GM10847 (cell line): ENCODE data around the gene SLCO2A1.

Experiments
- POLR2A ChIP-seq: IDR thresholded peaks from 2 replicates; pipeline ENCODE4 v1.6.1; 2011; ENCODE audit not compliant: insufficient read length; ENCODE audit errors: extremely low read depth

Gene SLCO2A1

GRCh38 chr3:133917144-133917543 is 112.6 kb downstream of the SLCO2A1 start:
- no peak for TF ChIP-seq POLR2A

GRCh38 chr3:133915685-133916658 is 113.8 kb downstream of the SLCO2A1 start:
- TF ChIP-seq POLR2A = no peak

GRCh38 chr3:133914839-133915600 is 114.7 kb downstream of the SLCO2A1 start:
- TF ChIP-seq POLR2A = no peak

GRCh38 chr3:133910422-133910821 is 119.3 kb downstream of the SLCO2A1 start:
- TF ChIP-seq POLR2A = no peak

GRCh38 chr3:133905376-133905775 is 124.3 kb downstream of the SLCO2A1 start:
- no peak for TF ChIP-seq POLR2A

- no peak for TF ChIP-seq POLR2A
Measured at GRCh38 chr3:133901847-133902246, 127.9 kb downstream of the SLCO2A1 start.

- no peak for TF ChIP-seq POLR2A
Measured at GRCh38 chr3:133901083-133901482, 128.6 kb downstream of the SLCO2A1 start.

GRCh38 chr3:133899311-133899710 is 130.4 kb downstream of the SLCO2A1 start:
- no peak for TF ChIP-seq POLR2A

- no peak for TF ChIP-seq POLR2A
Measured at GRCh38 chr3:133897547-133897946, 132.2 kb downstream of the SLCO2A1 start.

GRCh38 chr3:133896002-133896761 is 133.5 kb downstream of the SLCO2A1 start:
- no peak for TF ChIP-seq POLR2A

- no peak for TF ChIP-seq POLR2A
Measured at GRCh38 chr3:133895208-133896001, 134.3 kb downstream of the SLCO2A1 start, which contains the start of gene RAB6B. TSS of gene RAB6B (minus strand) at chr3:133895882. CDS start at chr3:133895466, 416 bp downstream.

GRCh38 chr3:133894353-133895207 is 135.1 kb downstream of the SLCO2A1 start:
- TF ChIP-seq POLR2A = no peak

GRCh38 chr3:133893683-133894352 is 135.9 kb downstream of the SLCO2A1 start:
- no peak for TF ChIP-seq POLR2A

- TF ChIP-seq POLR2A = no peak
Measured at GRCh38 chr3:133892541-133893231, 137.0 kb downstream of the SLCO2A1 start.
